SK-N-MC (cell line): ENCODE results near the gene METTL14.

Experiments
- EZH2 ChIP-seq: fragments of 200-600 bp; sonication (generic); IDR thresholded peaks from one replicate; pipeline ENCODE4 v1.6.1; 2017; ENCODE audit warnings: antibody characterized with exemption
- FOXP2 ChIP-seq: optimal IDR thresholded peaks from 2 replicates; pipeline ENCODE3; 2011; ENCODE audit warnings: mild to moderate bottlenecking, moderate library complexity; ENCODE audit not compliant: insufficient read depth; ENCODE audit errors: extremely low read length, control extremely low read depth
- POLR2AphosphoS5 ChIP-seq: IDR thresholded peaks from 2 replicates; pipeline ENCODE4 v1.6.1; 2012; ENCODE audit warnings: mild to moderate bottlenecking, low read depth, low read length, borderline replicate concordance

- no peak for TF ChIP-seq EZH2
- TF ChIP-seq POLR2AphosphoS5 = no peak
- no peak for TF ChIP-seq FOXP2
Measured at GRCh38 chr4:118676128-118676527, 9.1 kb upstream of the METTL14 start.
